T-helper 9 cell (primary cell): ENCODE data around the gene SLIT1.

Experiments used
- DNase-seq: peaks from one replicate; pipeline ENCODE4 v3.0.0-alpha.2; 2020

The SLIT1 gene

DNA sequence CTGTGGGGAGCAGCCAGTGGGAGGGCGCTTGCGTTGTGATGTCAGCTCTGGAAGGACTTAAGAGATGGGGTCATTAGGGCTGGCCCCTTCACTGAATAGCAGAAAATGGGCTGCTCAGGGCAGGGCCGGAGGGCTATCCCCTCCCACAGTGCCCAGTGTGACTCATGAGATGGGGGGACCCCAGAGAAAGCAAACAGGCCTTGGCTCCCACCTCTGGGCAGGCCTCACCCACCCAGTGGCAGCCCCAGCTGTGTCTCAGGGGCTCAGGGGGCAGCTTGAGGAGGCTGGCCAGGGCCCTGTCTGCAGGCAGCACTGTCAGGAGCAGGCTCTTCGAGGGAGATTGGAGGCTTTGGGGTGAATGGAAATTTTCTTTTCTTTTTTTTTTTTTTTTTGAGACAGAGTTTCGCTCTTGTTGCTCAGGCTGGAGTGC is 168.3 kb downstream of the SLIT1 start:
- DNase-seq = no peak

DNA sequence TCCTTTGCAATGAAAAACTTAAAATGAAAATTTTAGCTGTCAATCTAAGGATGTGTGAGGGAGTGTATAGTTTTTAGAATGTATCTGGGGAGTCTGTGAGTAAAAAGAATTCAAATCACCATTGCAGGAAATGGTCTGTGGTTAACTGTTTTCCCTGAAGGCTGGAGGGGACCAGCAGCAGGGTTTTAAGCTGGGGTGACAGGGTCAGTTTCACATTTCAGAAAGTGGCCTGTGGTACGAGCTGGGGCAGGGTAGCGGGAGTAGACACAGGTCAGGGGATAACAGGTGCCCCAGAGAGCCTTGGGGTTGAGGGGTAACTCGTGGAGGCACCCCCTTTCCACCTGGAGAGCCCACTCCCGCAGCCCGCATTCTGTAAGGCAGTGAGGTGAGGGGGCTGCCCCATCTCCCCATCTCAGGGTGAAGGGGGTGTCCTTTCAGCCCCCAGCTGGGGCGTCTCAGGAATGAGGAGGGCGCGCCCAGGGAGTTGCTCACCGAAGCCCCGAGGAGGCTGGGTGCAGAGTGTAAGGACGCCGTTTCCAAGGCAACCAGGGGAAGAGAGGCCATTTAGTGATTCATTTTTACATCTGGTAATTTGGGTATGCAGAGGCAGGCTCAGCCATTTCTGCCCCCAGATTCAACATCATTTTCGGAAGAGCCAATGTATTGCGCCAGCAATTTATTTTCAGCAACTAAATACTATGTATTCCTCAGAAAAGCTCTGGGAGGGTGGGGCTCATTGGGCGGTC is 168.9 kb downstream of the SLIT1 start:
- DNase-seq = no peak

DNA sequence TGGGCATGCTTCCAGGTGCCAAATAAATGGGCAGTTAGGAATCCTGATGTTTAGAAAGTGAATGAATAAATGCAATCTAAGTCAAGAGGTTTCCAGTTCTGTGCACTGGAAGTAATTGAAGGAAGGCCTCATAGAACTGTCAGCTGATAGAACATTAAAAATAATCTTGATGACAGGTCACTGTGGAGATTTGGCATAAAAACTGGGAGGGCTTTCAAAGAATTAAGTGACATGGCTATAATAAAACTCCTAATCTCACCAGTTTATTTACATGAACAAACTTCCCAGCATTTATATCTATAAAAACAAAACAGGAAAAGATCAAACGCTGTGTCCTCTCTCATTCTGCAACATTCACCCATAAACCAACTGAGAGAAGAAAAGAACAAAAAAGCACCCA is 170.5 kb downstream of the SLIT1 start:
- no peak for DNase-seq

DNA sequence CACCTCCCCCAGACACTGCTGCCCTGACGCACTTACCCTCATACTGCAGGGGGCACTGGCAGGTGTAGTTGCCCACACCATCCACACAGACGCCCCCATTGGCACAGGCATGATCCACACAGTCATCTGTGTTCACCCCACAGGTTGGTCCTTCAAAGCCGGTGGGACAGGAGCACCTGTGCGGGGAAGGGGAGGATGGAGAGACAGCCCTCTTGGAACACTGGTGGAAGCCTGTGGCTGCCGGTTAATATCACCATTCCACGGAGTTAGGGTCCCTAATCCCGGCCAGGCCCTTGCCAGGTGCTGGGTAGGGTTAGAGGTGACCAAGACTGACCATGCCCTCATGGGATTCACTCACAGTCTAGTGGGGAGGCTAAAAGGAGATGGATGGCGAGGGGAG is 171.8 kb downstream of the SLIT1 start:
- no peak for DNase-seq

DNA sequence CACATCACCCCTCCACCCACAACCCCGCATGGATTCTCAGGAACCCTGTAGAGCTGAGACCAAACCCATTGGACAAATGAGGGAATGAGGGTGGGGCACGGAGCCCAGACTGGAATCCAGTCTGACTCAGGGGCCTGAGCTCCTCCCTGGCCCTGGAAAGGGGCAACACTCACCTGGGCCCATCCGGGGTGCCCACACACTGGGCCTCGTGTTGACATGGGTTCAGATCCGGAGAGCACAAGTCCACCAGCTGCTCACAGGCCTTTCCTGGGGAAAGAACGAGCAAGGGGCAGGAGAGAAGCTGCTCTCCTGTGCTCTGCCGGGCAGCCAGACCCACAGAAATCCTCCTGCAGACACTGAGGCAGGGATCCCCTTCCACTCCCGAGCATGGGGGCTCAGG is 172.2 kb downstream of the SLIT1 start:
- no peak for DNase-seq

DNA sequence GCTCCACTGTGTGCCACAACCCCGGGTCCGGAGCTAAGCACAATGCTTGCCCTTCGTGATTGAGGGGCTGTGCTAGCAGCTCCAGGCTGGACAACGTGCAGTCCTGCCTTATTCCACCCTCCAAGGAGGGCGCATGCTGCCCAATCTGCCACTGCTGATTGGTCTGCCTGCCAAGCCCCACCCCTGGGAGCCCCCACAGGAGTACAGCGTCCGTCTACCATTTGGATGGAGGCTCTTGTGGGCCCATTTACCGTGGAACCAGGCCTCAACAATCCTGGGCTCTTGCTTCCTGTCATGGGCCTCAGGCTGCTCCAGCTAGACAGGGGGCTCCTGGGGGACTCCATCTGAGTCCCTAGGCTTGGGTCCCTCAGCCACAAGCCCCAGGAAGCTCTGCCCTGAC is 173.3 kb downstream of the SLIT1 start:
- no peak for DNase-seq

DNA sequence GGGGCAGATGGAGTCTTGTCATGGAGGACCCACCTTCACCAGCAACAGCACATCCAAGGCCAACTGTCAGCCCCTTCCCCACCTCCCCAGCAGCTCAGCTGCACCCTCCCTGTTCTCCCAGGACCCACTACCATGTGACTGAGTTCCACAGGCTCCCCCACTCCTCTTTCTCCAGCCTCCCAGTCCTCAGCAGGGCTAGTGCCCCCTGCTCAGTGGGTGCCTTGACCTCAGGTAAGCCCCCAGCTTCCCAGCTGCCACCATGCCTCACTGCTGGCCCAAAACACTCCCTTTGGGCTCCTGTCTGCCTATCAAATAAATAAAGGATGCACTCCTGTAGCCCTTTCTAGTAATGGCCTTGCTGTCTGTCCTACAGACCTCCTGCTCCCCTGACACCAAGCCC is 174.4 kb downstream of the SLIT1 start:
- DNase-seq = no peak

DNA sequence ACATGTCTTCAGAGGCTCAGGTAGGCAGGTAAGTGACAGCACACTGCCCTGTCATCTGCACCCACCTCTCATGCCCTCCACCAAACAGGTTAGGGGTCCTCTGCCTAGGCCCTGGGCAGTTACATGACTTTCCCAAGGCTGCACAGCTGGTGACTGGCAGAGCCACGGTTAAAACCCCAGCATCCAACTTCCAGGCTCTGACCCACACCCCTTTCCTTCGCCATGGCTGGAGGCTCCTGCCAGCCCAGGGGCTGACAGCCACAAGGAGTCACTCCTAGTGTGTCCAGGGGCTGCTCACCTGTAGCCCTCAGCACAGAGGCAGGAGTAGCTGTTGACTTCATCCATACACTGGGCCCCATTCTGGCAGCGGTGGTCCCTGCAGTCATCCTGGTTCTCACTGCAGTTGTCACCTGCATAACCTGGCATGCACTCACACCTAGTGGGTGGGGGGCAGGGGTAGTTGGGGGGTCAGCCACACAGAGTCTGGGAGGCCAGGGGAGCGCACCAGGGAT is 175.0 kb downstream of the SLIT1 start:
- no peak for DNase-seq

DNA sequence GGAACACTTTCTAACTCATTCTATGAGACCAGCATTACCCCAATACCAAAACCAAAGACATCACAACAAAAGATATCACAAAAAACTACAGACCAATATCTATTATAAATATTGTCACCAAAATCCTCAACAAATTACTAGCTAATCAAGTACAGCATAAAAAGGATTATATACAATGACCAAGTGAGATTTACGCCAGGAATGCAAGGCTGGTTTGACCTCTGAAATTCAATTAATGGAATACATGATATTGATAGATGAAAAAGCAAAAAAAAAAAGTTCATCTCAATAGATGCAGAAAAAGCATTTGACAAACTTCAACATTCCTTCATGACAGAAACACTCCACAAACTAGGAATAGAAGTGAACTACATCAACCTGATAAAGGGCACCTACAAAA is 178.3 kb downstream of the SLIT1 start:
- DNase-seq = no peak

DNA sequence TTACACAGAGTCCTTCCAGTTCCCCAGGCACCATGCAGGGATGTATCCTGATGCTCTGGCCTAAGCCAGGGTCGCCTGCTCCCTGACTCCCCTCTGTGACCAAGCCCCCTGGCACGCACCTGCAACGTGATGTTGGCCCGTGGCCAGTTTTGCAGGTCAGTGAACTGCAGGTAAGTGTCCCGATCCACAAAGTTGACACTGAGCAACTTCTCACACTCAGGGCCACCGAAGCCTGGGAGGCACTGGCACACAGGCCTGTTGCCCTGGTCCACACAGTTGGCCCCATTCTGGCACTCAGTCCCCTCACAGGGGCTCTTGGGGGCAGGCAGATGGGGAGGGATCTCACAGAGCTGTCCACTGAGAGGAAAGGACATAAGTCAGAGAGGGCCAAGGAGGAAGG is 179.4 kb downstream of the SLIT1 start:
- DNase-seq = no peak

DNA sequence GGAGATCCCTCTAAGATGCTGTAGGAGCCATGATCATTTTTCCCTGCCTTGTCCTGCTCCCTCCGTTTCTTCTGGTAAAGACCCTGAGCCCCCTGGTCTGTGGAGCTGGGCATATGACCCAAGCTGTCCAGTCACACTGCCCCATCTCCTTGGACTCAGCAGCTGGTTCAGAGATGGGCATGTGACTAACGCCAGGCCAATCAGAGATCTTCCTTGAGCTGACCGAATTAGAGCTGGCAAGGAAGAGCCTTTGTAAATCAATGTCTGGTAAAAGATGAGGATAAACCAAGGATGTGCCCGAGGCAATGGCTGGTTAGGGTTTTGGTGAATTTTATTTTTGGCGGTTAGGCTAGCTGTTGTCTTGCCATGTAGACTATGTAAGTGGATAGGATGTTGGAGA is 180.4 kb downstream of the SLIT1 start:
- DNase-seq = no peak

DNA sequence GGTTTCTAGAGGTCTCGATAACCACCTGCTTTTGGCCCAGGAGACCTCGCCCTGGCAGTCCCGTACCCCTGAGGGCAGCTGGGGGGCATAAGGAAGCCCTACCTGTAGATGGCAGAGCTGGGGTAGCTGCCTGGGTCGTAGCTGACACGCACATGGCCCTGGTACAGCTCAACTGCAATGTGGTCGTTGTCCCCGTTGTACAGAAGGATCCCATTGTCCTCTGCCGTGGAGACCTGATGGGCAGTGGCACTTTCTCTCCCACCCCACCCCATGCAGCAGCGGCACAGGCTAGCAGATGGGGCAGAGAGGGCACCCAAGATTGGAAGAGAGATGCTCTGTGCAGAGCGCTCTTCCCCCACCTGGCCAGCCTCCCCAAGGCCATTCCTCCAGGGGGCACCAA is 181.2 kb downstream of the SLIT1 start:
- no peak for DNase-seq

DNA sequence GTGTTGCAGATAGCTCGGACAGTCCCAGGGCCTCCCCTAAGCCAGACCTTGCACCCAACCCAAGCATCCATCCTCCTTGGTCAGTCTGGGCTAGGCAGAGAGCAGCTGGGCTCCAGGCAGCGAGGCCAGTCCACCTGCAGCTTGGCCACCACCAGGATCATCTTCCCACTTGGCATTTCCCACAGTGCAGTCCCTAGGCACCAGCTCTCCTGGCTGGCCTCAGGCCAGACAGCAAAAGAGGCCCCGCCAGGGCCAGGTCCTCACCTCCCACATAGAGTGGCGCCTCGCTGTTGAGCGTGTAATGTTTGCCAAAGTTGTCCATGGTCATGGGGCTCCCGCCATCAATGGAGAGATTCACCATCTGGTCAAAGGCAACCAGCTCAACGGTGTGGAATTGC is 182.0 kb downstream of the SLIT1 start:
- no peak for DNase-seq

DNA sequence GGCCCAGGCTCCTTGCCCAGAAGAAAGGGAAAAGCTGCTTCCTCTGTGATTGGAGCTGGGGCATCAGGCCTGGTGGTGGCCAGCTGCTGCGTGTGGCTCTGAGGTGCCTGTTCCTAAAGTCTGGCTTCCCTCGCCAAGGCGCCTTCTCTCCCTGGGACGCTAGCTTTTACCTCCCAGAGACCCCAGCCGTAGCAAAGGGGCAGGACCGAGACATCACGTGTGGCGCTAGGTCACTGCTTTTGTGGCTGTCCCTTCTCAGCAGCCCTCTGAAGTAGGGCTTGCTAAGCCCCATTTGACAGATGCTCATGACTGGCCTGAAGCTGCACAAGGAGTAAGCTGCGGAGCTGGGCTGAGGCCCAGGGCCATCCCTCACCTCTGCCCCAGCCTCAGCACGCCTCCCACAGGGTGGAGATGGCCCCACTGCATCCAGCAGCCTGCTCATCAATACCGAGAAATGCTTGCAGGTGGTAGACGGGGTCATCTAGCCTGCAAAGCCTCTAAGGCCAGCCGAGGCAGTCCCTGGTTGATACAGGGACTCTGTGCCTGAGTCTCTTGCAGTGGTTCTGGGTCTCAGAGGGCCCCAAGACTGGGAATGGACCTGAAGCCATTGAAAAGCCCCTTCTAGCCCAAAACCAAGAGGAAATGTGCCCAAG is 182.5 kb downstream of the SLIT1 start:
- DNase-seq = no peak

DNA sequence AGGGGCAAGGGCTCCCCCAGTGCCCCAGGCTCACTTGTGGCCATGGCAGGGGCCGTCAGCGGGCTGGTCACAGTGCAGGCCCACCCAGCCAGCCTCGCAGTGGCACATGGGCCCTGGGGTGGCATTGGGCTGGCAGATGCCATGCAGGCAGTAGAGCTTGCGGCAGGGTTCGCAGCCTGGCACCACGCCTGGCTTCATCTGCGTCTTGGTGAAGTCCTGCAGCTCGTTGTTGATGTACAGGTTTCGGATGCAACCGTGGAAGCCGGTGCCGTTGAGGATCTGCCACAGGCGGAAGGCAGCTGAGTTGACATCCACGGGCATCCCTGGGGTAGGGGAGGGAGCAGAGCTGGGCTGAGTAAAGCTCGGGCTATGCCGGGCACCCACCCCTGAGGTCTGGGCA is 183.1 kb downstream of the SLIT1 start:
- DNase-seq = no peak

DNA sequence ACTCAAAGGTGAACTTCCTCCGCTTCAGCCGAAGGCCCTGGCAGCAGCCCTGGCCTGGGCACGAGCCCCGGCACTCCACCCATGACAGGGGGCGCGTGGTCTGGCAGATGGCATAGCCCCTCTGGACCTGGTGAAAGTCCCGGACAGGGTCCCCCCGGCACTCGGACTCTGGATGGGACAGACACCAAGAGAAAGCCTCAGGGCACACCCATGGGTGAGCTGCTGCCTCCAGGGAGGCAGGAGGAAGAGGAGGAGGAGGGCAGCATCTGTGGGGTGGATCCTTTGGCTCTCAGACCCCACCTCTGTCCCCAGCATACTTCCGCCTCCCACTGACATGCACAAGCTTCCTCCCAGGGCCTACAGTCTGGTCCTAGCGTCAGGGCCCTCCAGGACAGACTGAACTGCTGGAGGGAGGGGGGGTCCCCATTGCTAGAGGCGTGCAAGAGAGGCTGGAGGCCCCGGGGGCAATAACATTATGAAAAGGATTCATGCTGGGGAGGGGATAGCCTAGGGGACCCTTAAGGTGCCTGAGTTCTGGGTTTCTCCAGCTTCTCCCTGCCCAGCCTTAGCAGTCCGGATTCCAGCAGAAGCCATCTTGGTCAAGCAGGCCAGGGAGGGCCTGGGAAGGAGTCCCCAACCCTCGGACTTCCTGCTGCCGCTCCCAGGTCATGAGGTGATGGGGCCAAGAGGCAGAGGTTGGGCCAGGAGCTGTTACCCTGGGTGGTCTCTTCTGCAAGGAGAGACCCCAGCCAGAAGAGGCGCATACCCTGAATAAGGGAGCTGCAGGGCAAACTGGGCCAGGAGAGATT is 184.4 kb downstream of the SLIT1 start:
- DNase-seq = no peak

DNA sequence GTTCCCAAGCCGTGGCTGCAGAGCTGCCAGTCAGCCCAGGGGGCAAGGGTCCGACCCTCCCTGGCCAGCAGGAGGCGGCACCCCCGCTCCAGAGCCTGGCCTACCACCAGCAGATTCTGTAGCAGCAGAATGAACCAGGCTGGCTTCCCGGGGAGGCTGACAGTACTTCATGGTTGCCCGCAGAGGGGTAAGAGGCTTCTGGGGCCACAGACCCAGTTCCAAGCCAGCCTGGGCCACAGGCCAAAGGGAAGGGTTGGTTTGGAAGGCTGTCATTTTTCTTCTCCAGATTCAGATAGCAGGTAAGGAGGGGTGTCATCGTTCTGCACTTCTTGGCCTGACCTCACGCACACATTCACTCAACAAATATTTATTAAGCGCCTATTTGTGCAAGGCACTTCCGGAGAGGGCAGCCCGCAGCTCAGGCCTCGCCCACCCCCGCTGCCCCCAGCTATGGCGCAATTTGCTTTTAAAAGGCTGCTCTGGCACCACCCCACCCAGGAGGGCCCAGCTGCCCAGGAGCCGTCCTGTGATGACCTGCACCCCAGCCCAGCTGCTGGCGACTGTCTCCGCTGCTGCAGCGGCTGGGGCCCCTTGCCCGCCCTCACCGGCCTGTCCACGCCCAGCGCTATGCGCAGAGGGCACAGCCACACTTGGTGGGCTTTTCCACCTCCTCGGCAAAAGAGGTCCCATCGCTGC is 185.1 kb downstream of the SLIT1 start:
- DNase-seq = no peak

DNA sequence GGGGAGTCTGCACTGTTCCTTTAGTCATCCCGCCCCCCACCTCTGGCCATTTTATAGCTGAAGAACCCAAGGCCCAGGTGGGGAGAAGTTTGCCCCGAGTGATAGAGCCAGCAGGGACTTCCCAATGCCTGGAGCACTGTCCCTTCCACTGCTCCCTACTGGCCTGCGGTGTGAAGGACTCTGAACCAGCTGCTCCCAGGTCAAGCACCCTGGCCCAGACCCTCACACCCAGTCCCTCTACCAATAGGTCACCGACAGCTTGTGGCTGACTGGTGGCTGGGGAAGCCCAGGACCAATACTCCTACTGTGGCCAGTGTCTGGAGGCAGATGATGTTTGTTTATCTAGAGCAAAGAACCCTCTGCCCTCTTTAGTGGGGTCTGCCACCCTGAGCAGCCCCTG is 185.8 kb downstream of the SLIT1 start:
- DNase-seq = no peak

DNA sequence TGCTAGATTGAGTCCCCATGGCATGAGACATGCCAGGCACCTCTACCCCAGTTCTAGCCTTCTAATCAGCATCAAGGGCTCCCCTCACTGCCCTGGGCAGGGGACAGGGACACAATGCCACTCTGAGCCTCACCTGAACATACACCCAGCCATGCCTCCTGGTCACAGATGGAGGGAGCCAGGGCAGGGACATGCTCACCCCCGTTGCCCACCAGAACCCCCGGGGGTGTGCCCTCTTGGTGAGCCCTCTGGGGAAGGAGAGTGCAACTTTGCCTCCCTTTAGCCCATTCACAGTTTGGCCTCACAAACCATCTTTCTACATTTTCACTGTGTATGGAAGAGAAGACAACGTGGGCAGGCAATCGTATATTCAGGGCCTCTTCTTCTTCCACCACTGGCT is 186.4 kb downstream of the SLIT1 start:
- DNase-seq = no peak

DNA sequence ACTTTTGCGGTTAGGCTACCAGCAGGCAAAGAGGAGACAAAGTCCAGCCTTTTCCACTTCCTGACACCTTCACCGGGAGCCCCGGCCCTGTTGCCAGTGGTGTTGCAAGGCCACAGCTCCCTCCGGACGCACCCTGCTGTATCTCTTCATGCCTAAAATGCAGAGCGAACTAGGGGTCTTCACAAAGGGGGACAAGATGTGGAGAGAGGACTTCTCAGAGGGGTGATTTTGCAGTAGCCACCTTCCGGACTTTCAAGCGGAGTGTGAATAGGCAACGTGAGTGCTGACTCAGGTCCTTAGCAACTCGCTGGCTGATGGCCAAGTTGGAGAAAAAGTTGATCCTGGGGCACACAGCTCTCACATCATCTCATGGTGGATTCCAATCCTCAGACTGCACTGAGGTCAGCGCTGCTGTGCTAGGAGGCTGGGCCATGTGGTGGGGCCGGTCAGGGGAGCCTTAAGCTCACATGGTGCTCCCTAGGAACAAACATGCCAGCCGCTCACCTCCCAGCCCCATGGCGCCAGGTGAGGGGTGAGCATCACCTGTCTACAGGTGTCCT is 187.3 kb downstream of the SLIT1 start:
- no peak for DNase-seq

DNA sequence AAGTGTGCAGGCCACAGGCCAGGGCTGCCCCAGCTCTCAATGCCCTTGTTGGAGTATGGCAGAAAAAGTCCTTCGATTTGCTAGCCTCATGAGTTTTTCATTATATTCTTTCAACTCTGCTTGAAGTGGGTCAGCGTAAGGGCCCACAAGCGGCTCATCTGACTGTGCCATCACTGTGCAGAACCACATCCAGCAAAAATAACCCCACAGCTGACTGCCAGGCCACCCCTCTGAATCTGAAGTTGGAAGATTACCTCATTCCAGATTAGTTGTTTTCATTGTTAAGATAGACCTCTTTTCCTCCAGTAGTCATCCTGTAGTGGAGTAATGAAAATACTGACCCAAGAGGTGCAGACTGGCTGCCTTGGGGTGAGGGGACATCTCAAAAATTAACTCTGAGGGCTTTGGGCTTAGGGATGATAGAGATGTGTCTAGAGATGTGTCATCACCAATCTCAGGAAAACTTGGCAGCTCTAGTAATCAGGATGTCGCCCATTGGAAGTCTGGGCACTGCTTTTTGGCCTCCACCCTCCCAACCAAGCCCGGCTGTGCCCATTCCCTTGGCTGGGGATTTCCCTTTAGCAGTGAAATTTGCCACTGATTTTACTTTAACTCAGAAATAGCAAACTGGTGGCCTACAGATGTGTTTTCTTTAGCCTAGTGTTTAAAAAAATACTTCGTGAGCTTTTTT is 189.3 kb downstream of the SLIT1 start:
- DNase-seq = no peak

DNA sequence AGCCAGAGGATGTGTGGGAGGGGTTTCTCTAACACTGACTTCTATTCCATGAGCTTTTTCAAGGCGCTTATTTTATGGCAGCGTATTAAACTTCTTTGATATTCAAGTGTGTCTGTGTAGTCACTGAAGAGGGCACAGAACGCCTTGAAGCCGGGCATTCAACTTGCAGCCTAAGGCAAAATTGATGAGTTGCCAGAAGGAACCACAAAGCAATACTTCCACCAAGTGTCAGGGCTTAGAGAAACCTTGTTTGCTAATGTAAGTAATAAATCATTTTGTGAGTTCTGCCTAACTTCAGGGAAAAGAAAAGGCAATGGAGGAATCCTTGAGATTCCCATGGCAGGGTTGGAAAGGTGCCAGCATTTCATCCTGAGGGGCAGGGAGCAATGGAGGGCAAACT is 189.9 kb downstream of the SLIT1 start:
- no peak for DNase-seq
